Measurements from ENCODE around the gene BIVM. TPM values are rescaled to one million over a fixed set of nuclear protein-coding genes. Genes with fewer than 3 reads are reported as not detected.

Gene BIVM
- polyA plus RNA-seq (11.8 to 20.7 TPM (median 13.2 TPM) in 3 replicates), polyA minus RNA-seq (1.1 to 9.2 TPM (median 4.3 TPM) in 3 replicates)
- polyA plus RNA-seq (2011; ENCODE audit: low read depth): 6.9 TPM
- polyA plus RNA-seq (2011; cell fraction: cytosol; rRNA removed): 9.3 and 15.1 TPM in 2 replicates
- 22.4 and 25.3 TPM in 2 replicates for polyA plus RNA-seq (2011; cell fraction: nucleus; rRNA removed)
- 5.4 and 9.9 TPM in 2 replicates for polyA plus RNA-seq (2012; ENCODE audit: low replicate concordance)
- 7.9 TPM for polyA minus RNA-seq (2011; cell fraction: cytosol; rRNA and poly(A)+ RNA removed)
- polyA minus RNA-seq (2011; cell fraction: nucleus; rRNA and poly(A)+ RNA removed): 5.8 and 14.2 TPM in 2 replicates

GRCh38 chr13:102798581-102799425 lies at the start of gene BIVM, which contains the start of gene POGLUT2:
Gene BIVM, plus strand, starts transcription at chr13:102799119. Its CDS starts 8,149 bp downstream, at chr13:102807268.
Gene POGLUT2, minus strand, starts transcription at chr13:102798976. Its CDS starts 306 bp downstream, at chr13:102798670.
- Histone ChIP-seq H3K9me1 (ENCODE audit: control insufficient read depth, extremely low read depth, insufficient read depth, low read length) (peaks cover 3% of the 10 kb centered on the region), H3K4me3 (ENCODE audit: control insufficient read depth in 2 of 3, extremely low read depth in 1 of 3, insufficient read depth in 2 of 3, low read depth in 1 of 3, low read length in 3 of 3) (peak within 1 kb of the TSS; percentile 77 to 96 (median 92)), H3K4me1 (ENCODE audit: control insufficient read depth, extremely low read depth, insufficient read depth, low read length) (peaks cover 11% of the 10 kb centered on the region), H4K20me1 (ENCODE audit: control insufficient read depth, extremely low read depth, insufficient read depth, low read length) (no peaks in the 10 kb centered on the region), H3K79me2 (ENCODE audit: control insufficient read depth, insufficient read depth, low read length) (peaks cover 56% of the 10 kb centered on the region), H3K36me3 (ENCODE audit: control insufficient read depth in 2 of 2, extremely low read depth in 1 of 2, insufficient read depth in 2 of 2, low read length in 2 of 2) (peaks cover 0 to 9% of the 10 kb centered on the region in 2 experiments), H3K4me2 (ENCODE audit: control insufficient read depth, extremely low read depth, insufficient read depth, low read depth, low read length) (peak within 1 kb of the TSS; percentile 84), H3K9ac (ENCODE audit: control insufficient read depth, extremely low read depth, insufficient read depth, low read length) (peak within 1 kb of the TSS; percentile 76), H3K27me3 (ENCODE audit: control insufficient read depth, extremely low read depth, insufficient read depth, low read length) (no peaks in the 10 kb centered on the region), H2AFZ (ENCODE audit: control insufficient read depth, low read length) (peak within 1 kb of the TSS; percentile 98), H3K9me3 (ENCODE audit: control insufficient read depth, low read depth, low read length) (no peaks in the 10 kb centered on the region), H3K27ac (ENCODE audit: control insufficient read depth, insufficient read depth, low read length) (peak within 1 kb of the TSS; percentile 61)
- DNase-seq (ENCODE audit: low read depth, low spot score) (peak; percentile 38), FAIRE-seq (peak; percentile 43)
- no peak for TF ChIP-seq CTCF (optimal IDR thresholded peaks at IDR 0.05 in 1 of 3, IDR thresholded peaks at IDR 0.05 in 1 of 3, conservative IDR thresholded peaks at IDR 0.05 in 1 of 3; ENCODE audit: extremely low read depth in 1 of 3, insufficient read depth in 2 of 3, low read length in 3 of 3)
- TF ChIP-seq EZH2 (IDR thresholded peaks at IDR 0.05; ENCODE audit: low read length): no peak
- dilution Hi-C loops (cut with MboI; ENCODE audit: extremely low pct_ligation_motif_present, low sequenced_read_pairs): no loop called here

GRCh38 chr13:102751886-102752285 lies 47.0 kb upstream of the BIVM start:
- no peak for FAIRE-seq
- no peak overlapping the region for H3K27ac ChIP-seq (ENCODE audit: control insufficient read depth, insufficient read depth, low read length)
- dilution Hi-C loops (cut with MboI; ENCODE audit: extremely low pct_ligation_motif_present, low sequenced_read_pairs): no loop called here

More at GRCh38 chr13:102751886-102752285, 47.0 kb upstream of the BIVM start:
- H3K9ac ChIP-seq (ENCODE audit: control insufficient read depth, extremely low read depth, insufficient read depth, low read length): no peak overlapping the region
- no peak overlapping the region for H3K4me3 ChIP-seq (ENCODE audit: control insufficient read depth in 2 of 3, extremely low read depth in 1 of 3, insufficient read depth in 2 of 3, low read depth in 1 of 3, low read length in 3 of 3)
- H3K36me3 ChIP-seq (ENCODE audit: control insufficient read depth in 2 of 2, extremely low read depth in 1 of 2, insufficient read depth in 2 of 2, low read length in 2 of 2): no peaks in the 10 kb centered on the region
- no peaks in the 10 kb centered on the region for H4K20me1 ChIP-seq (ENCODE audit: control insufficient read depth, extremely low read depth, insufficient read depth, low read length)
- no peaks in the 10 kb centered on the region for H3K79me2 ChIP-seq (ENCODE audit: control insufficient read depth, insufficient read depth, low read length)
- TF ChIP-seq CTCF (optimal IDR thresholded peaks at IDR 0.05 in 1 of 3, IDR thresholded peaks at IDR 0.05 in 1 of 3, conservative IDR thresholded peaks at IDR 0.05 in 1 of 3; ENCODE audit: extremely low read depth in 1 of 3, insufficient read depth in 2 of 3, low read length in 3 of 3) (no peak), EZH2 (IDR thresholded peaks at IDR 0.05; ENCODE audit: low read length) (no peak)
- no peak for DNase-seq (ENCODE audit: low read depth, low spot score)
- no peaks in the 10 kb centered on the region for H3K27me3 ChIP-seq (ENCODE audit: control insufficient read depth, extremely low read depth, insufficient read depth, low read length)
- no peaks in the 10 kb centered on the region for H3K9me3 ChIP-seq (ENCODE audit: control insufficient read depth, low read depth, low read length)
- H3K9me1 ChIP-seq (ENCODE audit: control insufficient read depth, extremely low read depth, insufficient read depth, low read length): no peaks in the 10 kb centered on the region
- H3K4me1 ChIP-seq (ENCODE audit: control insufficient read depth, extremely low read depth, insufficient read depth, low read length): no peaks in the 10 kb centered on the region
- H3K4me2 ChIP-seq (ENCODE audit: control insufficient read depth, extremely low read depth, insufficient read depth, low read depth, low read length): no peak overlapping the region
- no peak overlapping the region for H2AFZ ChIP-seq (ENCODE audit: control insufficient read depth, low read length)
